K562 (cell line): Measurements from ENCODE around the gene HOXB3. TPM values are rescaled to one million over a fixed set of nuclear protein-coding genes. Genes with fewer than 3 reads are reported as not detected.

Experiments used
- ATAC-seq: fragments of 200-7000 bp; cut with Tn5 transposase; 3 replicates; pipeline ENCODE4 v1.9.1; 2020; ENCODE audit warnings: moderate library complexity
- BruUV-seq: library from RNA; stranded (reverse); fragments of 400-500 nt; replicated peaks from 2 replicates; lab custom pipeline; 2021; lab: Mats Ljungman, UMichigan
- CTCF ChIA-PET: fragments of 300-600 bp; formaldehyde crosslinking; extraction: SDS; loops from one replicate; lab custom pipeline; 2021; ENCODE audit warnings: low intra/inter-chr PET ratio; lab: Yijun Ruan, JAX
- POLR2A ChIA-PET: fragments of 300-600, 350-650 bp; sonication (Branson Sonifier 250); formaldehyde crosslinking; extraction: SDS; loops from one replicate; lab custom pipeline; 2021; ENCODE audit warnings: antibody characterized with exemption, inconsistent platforms; lab: Yijun Ruan, JAX
- DNase-seq, 4 experiments: peaks; one replicate each; pipeline versions ENCODE4 v3.0.0 to v3.0.0-alpha.2; 2011 to 2018; ENCODE audit warnings: low spot score in 3 of 4, mixed read lengths in 3 of 4; ENCODE audit errors: extremely low read depth in 1 of 4
- FAIRE-seq: peaks from 2 replicates; lab custom pipeline; 2011; peaks lifted over from hg19 to GRCh38; lab: Jason Lieb, UNC
- H2AFZ ChIP-seq: 2 replicates; pipeline ENCODE4 v1.6.0; 2011; ENCODE audit warnings: low read depth, low read length, control low read depth, inconsistent platforms
- H3K27ac ChIP-seq: fragments of 200-600 bp; 3 replicates; pipeline ENCODE4 v1.8.0; 2011; ENCODE audit warnings: low read depth, mild to moderate bottlenecking, control low read depth, inconsistent platforms, low read length, moderate library complexity, mixed read lengths; ENCODE audit errors: extremely low read depth
- H3K27me3 ChIP-seq, 2 experiments: fragments of 300-600 bp in 1 of 2; 2 replicates in 1 of 2; 3 replicates in 1 of 2; pipeline versions ENCODE4 v1.6.0 to v1.8.0; 2011; ENCODE audit warnings: inconsistent platforms in 2 of 2, low read length in 2 of 2, mild to moderate bottlenecking in 1 of 2, mixed read lengths in 1 of 2, moderate library complexity in 1 of 2; ENCODE audit not compliant: control insufficient read depth in 2 of 2, insufficient read depth in 2 of 2
- H3K36me3 ChIP-seq: fragments of 300-600 bp; 3 replicates; pipeline ENCODE4 v1.8.0; 2011; ENCODE audit warnings: mild to moderate bottlenecking, low read length, inconsistent platforms; ENCODE audit not compliant: control insufficient read depth, insufficient read depth
- H3K4me1 ChIP-seq, 2 experiments: fragments of 200-600 bp in 1 of 2; replicated peaks in 1 of 2; 2 replicates in 1 of 2; 3 replicates in 1 of 2; pipeline versions ENCODE4 v1.5.1 to v1.8.0; 2011; ENCODE audit warnings: inconsistent platforms in 2 of 2, low read length in 2 of 2, mild to moderate bottlenecking in 1 of 2, mixed read lengths in 1 of 2, moderate library complexity in 1 of 2; ENCODE audit not compliant: control insufficient read depth in 2 of 2, insufficient read depth in 2 of 2
- H3K4me2 ChIP-seq: 2 replicates; pipeline ENCODE4 v1.6.1; 2011; ENCODE audit warnings: low read length, control low read depth, inconsistent platforms, mixed read lengths; ENCODE audit not compliant: insufficient read depth
- H3K4me3 ChIP-seq: fragments of 200-600 bp; sonication (generic), shearing (Covaris generic); 2 replicates; pipeline ENCODE4 v1.5.1; 2016; ENCODE audit warnings: control low read depth, inconsistent platforms
- H3K79me2 ChIP-seq: fragments of 200-600 bp; 3 replicates; pipeline ENCODE4 v1.8.0; 2011; ENCODE audit warnings: low read length, inconsistent platforms; ENCODE audit not compliant: control insufficient read depth, insufficient read depth
- H3K9ac ChIP-seq, 2 experiments: 2 replicates each; pipeline versions ENCODE4 v1.6.0 to v1.6.1; 2011; ENCODE audit warnings: low read depth in 2 of 2, low read length in 2 of 2, control low read depth in 1 of 2, inconsistent platforms in 1 of 2, mild to moderate bottlenecking in 1 of 2, mixed read lengths in 1 of 2; ENCODE audit not compliant: insufficient read depth in 1 of 2
- H3K9me1 ChIP-seq: one replicate; pipeline ENCODE4 v1.6.0; 2011; ENCODE audit warnings: inconsistent platforms, mild to moderate bottlenecking, low read length, moderate library complexity; ENCODE audit not compliant: control insufficient read depth, insufficient read depth
- H3K9me3 ChIP-seq: replicated peaks from 2 replicates; pipeline ENCODE4 v1.5.1; 2011; ENCODE audit warnings: low read depth, low read length, inconsistent platforms; ENCODE audit not compliant: control insufficient read depth, insufficient read depth
- H4K20me1 ChIP-seq: replicated peaks from 2 replicates; pipeline ENCODE4 v1.6.1; 2011; ENCODE audit warnings: low read length, inconsistent platforms, mixed read lengths; ENCODE audit not compliant: control insufficient read depth, insufficient read depth
- CBFB ChIP-seq: sonication (generic); formaldehyde crosslinking; IDR thresholded peaks from 2 replicates; pipeline ENCODE4 v1.4.0; 2020; ENCODE audit warnings: mild to moderate bottlenecking, missing genetic modification reagents
- CXXC5 ChIP-seq: fragments of 250-450 bp; sonication (Bioruptor Pico); IDR thresholded peaks from 2 replicates; pipeline ENCODE4 v1.8.0; 2022; ENCODE audit warnings: inconsistent platforms, mild to moderate bottlenecking, moderate library complexity
- DPF2 ChIP-seq: fragments of 450-650 bp; IDR thresholded peaks from 2 replicates; pipeline ENCODE4 v1.6.1; 2016
- EGR1 ChIP-seq: fragments of 450-650 bp; conservative IDR thresholded peaks from 2 replicates; pipeline ENCODE4 v1.6.1; 2017; ENCODE audit warnings: mild to moderate bottlenecking
- HDGF ChIP-seq: fragments of 450-650 bp; IDR thresholded peaks from 2 replicates; pipeline ENCODE4 v1.6.1; 2016
- HNRNPH1 ChIP-seq: fragments of 200-400 bp; formaldehyde crosslinking; optimal IDR thresholded peaks from 2 replicates; pipeline ENCODE3; 2017; ENCODE audit warnings: low read depth, mild to moderate bottlenecking, low read length, moderate library complexity
- KDM1A ChIP-seq, 2 experiments: fragments of 450-650 bp; IDR thresholded peaks; 2 replicates each; pipeline ENCODE4 v1.6.1; 2016; ENCODE audit warnings: mild to moderate bottlenecking in 2 of 2
- MTA2 ChIP-seq: fragments of 450-650 bp; IDR thresholded peaks from 2 replicates; pipeline ENCODE4 v1.6.1; 2016; ENCODE audit warnings: low read depth
- MXI1 ChIP-seq: IDR thresholded peaks from 2 replicates; pipeline ENCODE4 v1.6.1; 2011; ENCODE audit warnings: low read depth, mild to moderate bottlenecking, improper control_type of control experiment, low read length
- NEUROD1 ChIP-seq: fragments of 150-350 bp; IDR thresholded peaks from 2 replicates; pipeline ENCODE4 v1.6.1; 2014; ENCODE audit warnings: borderline replicate concordance, low read length, low read depth; ENCODE audit not compliant: partially characterized antibody
- NONO ChIP-seq, 2 experiments: fragments of 200-400 bp in 1 of 2; fragments of 450-650 bp in 1 of 2; formaldehyde crosslinking in 1 of 2; IDR thresholded peaks; 2 replicates each; pipeline ENCODE4 v1.6.1; 2017; ENCODE audit warnings: low read depth in 2 of 2, mild to moderate bottlenecking in 2 of 2, moderate library complexity in 2 of 2, low read length in 1 of 2
- NR2C2 ChIP-seq, 2 experiments: fragments of 200-800 bp in 1 of 2; sonication (Bioruptor generic) in 1 of 2; sonication (generic) in 1 of 2; formaldehyde crosslinking in 1 of 2; IDR thresholded peaks; 2 replicates each; pipeline versions ENCODE4 v1.6.1 to v1.8.0; 2016 to 2022; ENCODE audit warnings: mild to moderate bottlenecking in 1 of 2, missing compliant biosample characterization in 1 of 2, missing genetic modification characterization in 1 of 2, missing genetic modification reagents in 1 of 2
- OTX1 ChIP-seq: fragments of 450-650 bp; formaldehyde crosslinking; IDR thresholded peaks from 2 replicates; pipeline ENCODE4 v1.4.0; 2022; ENCODE audit warnings: mild to moderate bottlenecking
- POLR2A ChIP-seq: fragments of 450-650 bp; conservative IDR thresholded peaks from 2 replicates; pipeline ENCODE4 v1.6.1; 2016
- RUNX1 ChIP-seq: sonication (generic); IDR thresholded peaks from 2 replicates; pipeline ENCODE4 v1.6.1; 2016; ENCODE audit warnings: antibody characterized with exemption, low read depth
- SMARCA4 ChIP-seq: fragments of 450-650 bp; IDR thresholded peaks from 2 replicates; pipeline ENCODE4 v1.6.1; 2016
- SOX6 ChIP-seq: fragments of 450-650 bp; IDR thresholded peaks from 2 replicates; pipeline ENCODE4 v1.6.1; 2014; ENCODE audit warnings: mild to moderate bottlenecking
- SP1 ChIP-seq: sonication (generic); formaldehyde crosslinking; IDR thresholded peaks from 2 replicates; pipeline ENCODE4 v1.8.1; 2022; ENCODE audit warnings: mild to moderate bottlenecking, missing genetic modification reagents
- TAF1 ChIP-seq: IDR thresholded peaks from 2 replicates; pipeline ENCODE4 v1.6.1; 2011; ENCODE audit warnings: mild to moderate bottlenecking, low read length, moderate library complexity; ENCODE audit not compliant: insufficient read depth, control insufficient read depth, severe bottlenecking; ENCODE audit errors: extremely low read depth
- TBP ChIP-seq: optimal IDR thresholded peaks from 2 replicates; pipeline ENCODE3; 2011; ENCODE audit warnings: low read depth, low read length, improper control_type of control experiment
- TEAD4 ChIP-seq, 2 experiments: sonication (generic) in 1 of 2; formaldehyde crosslinking in 1 of 2; IDR thresholded peaks; 2 replicates each; pipeline versions ENCODE4 v1.6.1 to v1.8.0; 2012 to 2022; ENCODE audit warnings: borderline replicate concordance in 1 of 2, inconsistent platforms in 1 of 2, low read length in 1 of 2, mild to moderate bottlenecking in 1 of 2, missing genetic modification reagents in 1 of 2
- ZBTB43 ChIP-seq: sonication (generic); formaldehyde crosslinking; IDR thresholded peaks from 2 replicates; pipeline ENCODE4 v1.8.0; 2023; ENCODE audit warnings: mild to moderate bottlenecking, missing genetic modification reagents
- ZBTB7A ChIP-seq: IDR thresholded peaks from 2 replicates; pipeline ENCODE4 v1.6.1; 2011; ENCODE audit warnings: low read depth, mild to moderate bottlenecking, low read length, moderate library complexity, borderline replicate concordance; ENCODE audit not compliant: control insufficient read depth
- ZNF134 ChIP-seq: fragments of 250-450 bp; sonication (Bioruptor Pico); conservative IDR thresholded peaks from 2 replicates; pipeline ENCODE4 v1.4.0; 2020
- ZNF165 ChIP-seq: fragments of 250-450 bp; sonication (Bioruptor Pico); IDR thresholded peaks from 2 replicates; pipeline ENCODE4 v1.4.0; 2020; ENCODE audit warnings: borderline replicate concordance
- WGBS: fragments of 100-300 bp; shearing (Covaris generic); methylation state at CpG from one replicate; pipeline ENCODE4 v1.1.6; 2016; ENCODE audit warnings: low coverage, mixed read lengths; ENCODE audit not compliant: insufficient coverage; ENCODE audit errors: missing lambda C conversion rate; 5-methylcytosine and 5-hydroxymethylcytosine counted together
- in situ Hi-C: fragments of 300-500 bp; cut with MboI; formaldehyde crosslinking; loops from 4 replicates; pipeline ENCODE4 v1.15.0; 2018; ENCODE audit warnings: inconsistent platforms, mixed read lengths
- intact Hi-C: fragments of 100-400 bp; cut with micrococcal nuclease; formaldehyde crosslinking; loops from 2 replicates; pipeline ENCODE4 v1.14.2; 2022
- polyA plus RNA-seq, 8 experiments: library from polyadenylated mRNA; depleted of rRNA in 4 of 8; stranded (reverse) in 5 of 8; unstranded in 3 of 8; fragments of >200 nt; fragmentation: Nextera tagmentation in 2 of 8; fragmentation: Illumina TruSeq in 1 of 8; extraction: Ambion mirVana in 2 of 8; extraction: Trizol in 1 of 8; gene quantifications; 2 replicates each; pipeline versions ENCODE4 v1.2.1 to v1.2.3, GENCODE V29; 2011 to 2014; ENCODE audit warnings: inconsistent platforms in 1 of 8, missing spikeins in 1 of 8
- total RNA-seq, 7 experiments: library from RNA; depleted of rRNA in 6 of 7; stranded (reverse); fragments of >200 nt in 6 of 7; fragmentation: Illumina TruSeq in 2 of 7; extraction: Trizol in 2 of 7; gene quantifications; 2 replicates each; pipeline versions ENCODE4 v1.2.1 to v1.2.3, GENCODE V29; 2011 to 2021; ENCODE audit warnings: low replicate concordance in 1 of 7

The HOXB3 gene
- total and polyA plus RNA-seq, 9 of the 15 experiments (the other 6 are each of a cell fraction or from before 2014, with no cell fraction given) = 2.4 to 41.3 (median 20.2) TPM

GRCh38 chr17:48623583-48623982, 33.5 kb upstream of the HOXB3 start:
- FAIRE-seq = no peak
- 0% methylated on average over 4 of the region's 4 CpGs for WGBS
- in situ Hi-C loops = loop anchor here (10.0 kb wide), 1 partner anchor 589 kb away; the partner anchor contains the start of gene COPZ2
- Histone ChIP-seq H3K4me1 (peaks cover 46 to 65% of the 10 kb centered on the region in 2 experiments), H3K79me2 (peaks cover 91% of the 10 kb centered on the region), H2AFZ (no peak overlapping the region), H3K36me3 (peaks cover 51% of the 10 kb centered on the region), H3K27me3 (no peaks in the 10 kb centered on the region), H3K9ac (peak overlapping the region; percentile 87 to 100; a peak in 3 of 4 replicates), H3K9me1 (no peaks in the 10 kb centered on the region), H3K4me2 (peak overlapping the region; percentile 65), H3K4me3 (peak overlapping the region; percentile 97), H4K20me1 (peaks cover 51% of the 10 kb centered on the region), H3K9me3 (no peaks in the 10 kb centered on the region), H3K27ac (peak overlapping the region; percentile 99)
- no peak for ATAC-seq
- ChIA-PET POLR2A (interaction anchor here (0.6 to 3.3 kb wide), 14 partner anchors 9 to 573 kb away, joined by 3 to 21 read pairs (median 4); partner anchors contain the start of genes HOXB5 and SNX11), CTCF (interaction anchor here (0.6 kb wide), 1 partner anchor 198 kb away, joined by 4 read pairs; no protein-coding TSS in a partner anchor)
- DNase-seq = peak in 1 of 4 experiments; percentile 60
- intact Hi-C loops = no loop called here
- BruUV-seq = no TSS peak
- TF ChIP-seq ZNF134 (CRISPR knock-in tag) (no peak), NEUROD1 (peak; percentile 41), TAF1 (peak; percentile 19), MXI1 (no peak), CBFB (CRISPR knock-in tag) (no peak), SMARCA4 (peak; percentile 39; the same call in 1 of the 2 replicates), TBP (peak; percentile 30), MTA2 (peak; percentile 37; the same call in 1 of the 2 replicates), ZBTB7A (no peak), POLR2A (0 out of 2 replicates have a peak, but pooled peaks have one; percentile 44), RUNX1 (0 out of 2 replicates have a peak, but pooled peaks have one; percentile 30), NR2C2 (CRISPR knock-in tag; IDR thresholded peaks at IDR 0.05) (no peak), NR2C2 (tag; IDR thresholded peaks at IDR 0.05) (no peak), KDM1A (IDR thresholded peaks at IDR 0.05) (no peak), OTX1 (CRISPR knock-in tag) (no peak), HNRNPH1 (no peak), NONO (IDR thresholded peaks at IDR 0.05; ENCODE audit: low read depth in 2 of 2, low read length in 1 of 2) (no peak), SOX6 (0 out of 2 replicates have a peak, but pooled peaks have one; percentile 29), HDGF (no peak), TEAD4 (IDR thresholded peaks at IDR 0.05; ENCODE audit: low read length) (0 out of 2 replicates have a peak, but pooled peaks have one; percentile 42), TEAD4 (CRISPR knock-in tag; IDR thresholded peaks at IDR 0.05; ENCODE audit: borderline replicate concordance) (no peak), EGR1 (no peak), ZNF165 (CRISPR knock-in tag) (0 out of 2 replicates have a peak, but pooled peaks have one; percentile 4), DPF2 (peak; percentile 35), ZBTB43 (CRISPR knock-in tag) (no peak), SP1 (CRISPR knock-in tag) (0 out of 2 replicates have a peak, but pooled peaks have one; percentile 43), CXXC5 (CRISPR knock-in tag) (peak; percentile 11; the same call in 1 of the 2 replicates)
